Epithelial cell of esophagus (primary cell): ENCODE results near the gene PAGE2B.

Source experiments
- DNase-seq: peaks from one replicate; pipeline ENCODE4 v3.0.0; 2010; ENCODE audit warnings: low read depth
- H3K4me3 ChIP-seq: 2 replicates; pipeline ENCODE4 v1.5.1; 2011; ENCODE audit warnings: mild to moderate bottlenecking, low read length, control low read depth
- CTCF ChIP-seq: IDR thresholded peaks from 2 replicates; pipeline ENCODE4 v1.5.1; 2011; ENCODE audit warnings: low read depth, mild to moderate bottlenecking, low read length, control low read depth, inconsistent platforms; ENCODE audit not compliant: insufficient read depth; ENCODE audit errors: missing control alignments

Gene PAGE2B

GRCh38 chrX:55123900-55124299 lies 49.1 kb downstream of the PAGE2B start:
- no peak for DNase-seq

GRCh38 chrX:55127692-55128091 lies 52.9 kb downstream of the PAGE2B start:
- TF ChIP-seq CTCF: no peak
- no peak overlapping the region for H3K4me3 ChIP-seq
- DNase-seq: peak; percentile 51

More at GRCh38 chrX:55123900-55124299, 49.1 kb downstream of the PAGE2B start:
- TF ChIP-seq CTCF: no peak
- H3K4me3 ChIP-seq: no peak overlapping the region
